ENCODE results near the gene OPN4.

DNA sequence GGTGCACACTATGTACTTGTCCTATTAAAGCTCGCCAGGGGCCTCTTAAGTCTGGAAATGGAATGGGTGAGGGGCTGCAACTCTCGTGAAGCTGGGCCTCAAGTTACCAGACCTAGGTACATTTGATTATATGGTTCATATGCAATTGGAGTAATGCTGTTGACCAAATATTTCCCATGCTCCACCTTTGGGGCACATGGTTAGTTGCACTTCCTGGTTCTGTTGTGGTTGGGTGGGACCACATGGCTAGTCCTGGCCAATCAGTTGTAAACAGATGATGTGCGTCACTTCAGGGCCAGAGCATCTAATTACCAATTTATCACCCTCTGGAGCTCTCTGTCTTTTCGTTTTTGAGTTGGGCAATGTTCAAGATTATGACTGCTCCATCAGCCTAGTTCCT lies 39.5 kb upstream of the OPN4 start:
- TF ChIP-seq, protein P1, sequence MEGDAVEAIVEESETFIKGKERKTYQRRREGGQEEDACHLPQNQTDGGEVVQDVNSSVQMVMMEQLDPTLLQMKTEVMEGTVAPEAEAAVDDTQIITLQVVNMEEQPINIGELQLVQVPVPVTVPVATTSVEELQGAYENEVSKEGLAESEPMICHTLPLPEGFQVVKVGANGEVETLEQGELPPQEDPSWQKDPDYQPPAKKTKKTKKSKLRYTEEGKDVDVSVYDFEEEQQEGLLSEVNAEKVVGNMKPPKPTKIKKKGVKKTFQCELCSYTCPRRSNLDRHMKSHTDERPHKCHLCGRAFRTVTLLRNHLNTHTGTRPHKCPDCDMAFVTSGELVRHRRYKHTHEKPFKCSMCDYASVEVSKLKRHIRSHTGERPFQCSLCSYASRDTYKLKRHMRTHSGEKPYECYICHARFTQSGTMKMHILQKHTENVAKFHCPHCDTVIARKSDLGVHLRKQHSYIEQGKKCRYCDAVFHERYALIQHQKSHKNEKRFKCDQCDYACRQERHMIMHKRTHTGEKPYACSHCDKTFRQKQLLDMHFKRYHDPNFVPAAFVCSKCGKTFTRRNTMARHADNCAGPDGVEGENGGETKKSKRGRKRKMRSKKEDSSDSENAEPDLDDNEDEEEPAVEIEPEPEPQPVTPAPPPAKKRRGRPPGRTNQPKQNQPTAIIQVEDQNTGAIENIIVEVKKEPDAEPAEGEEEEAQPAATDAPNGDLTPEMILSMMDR (IDR thresholded peaks at IDR 0.05) = no peak
- TF ChIP-seq POLR2A (IDR thresholded peaks at IDR 0.05) = no peak

Measured in testis (tissue), 2 donors.